Neural progenitor cell (in vitro differentiated cells): ENCODE results near the gene KHNYN. TPM values are rescaled to one million over a fixed set of nuclear protein-coding genes. Genes with fewer than 3 reads are reported as not detected.

Experiments
- DNase-seq: peaks from one replicate; pipeline ENCODE4 v3.0.0-alpha.2; 2016; ENCODE audit warnings: low spot score
- H2AFZ ChIP-seq: fragments of 200-600 bp; sonication (generic); replicated peaks from 2 replicates; pipeline ENCODE4 v1.6.1; 2016; ENCODE audit warnings: antibody characterized with exemption
- H3F3A ChIP-seq: fragments of 200-600 bp; sonication (generic); 2 replicates; pipeline ENCODE4 v1.6.1; 2016; ENCODE audit warnings: antibody characterized with exemption, low read depth
- H3K27ac ChIP-seq: fragments of 200-600 bp; sonication (generic); 2 replicates; pipeline ENCODE4 v1.5.1; 2016; ENCODE audit warnings: mild to moderate bottlenecking
- H3K27me3 ChIP-seq: fragments of 200-600 bp; sonication (generic); 2 replicates; pipeline ENCODE4 v1.6.1; 2016; ENCODE audit warnings: mild to moderate bottlenecking, moderate library complexity
- H3K36me3 ChIP-seq: fragments of 200-600 bp; sonication (generic); 2 replicates; pipeline ENCODE4 v1.5.1; 2016
- H3K4me1 ChIP-seq: fragments of 200-600 bp; sonication (generic); 2 replicates; pipeline ENCODE4 v1.6.1; 2016; ENCODE audit warnings: mixed run types
- H3K4me2 ChIP-seq: fragments of 200-600 bp; sonication (generic); 2 replicates; pipeline ENCODE4 v1.6.1; 2016
- H3K4me3 ChIP-seq: fragments of 200-600 bp; sonication (generic); 2 replicates; pipeline ENCODE4 v1.5.1; 2016
- H3K79me2 ChIP-seq: fragments of 200-600 bp; sonication (generic); 2 replicates; pipeline ENCODE4 v1.6.1; 2016; ENCODE audit warnings: low read depth
- H3K9ac ChIP-seq: fragments of 200-600 bp; sonication (generic); 2 replicates; pipeline ENCODE4 v1.6.1; 2016
- H3K9me3 ChIP-seq: fragments of 200-600 bp; sonication (generic); 2 replicates; pipeline ENCODE4 v1.5.1; 2016; ENCODE audit warnings: low read depth
- H4K20me1 ChIP-seq: fragments of 200-600 bp; sonication (generic); 2 replicates; pipeline ENCODE4 v1.6.1; 2016; ENCODE audit warnings: low read depth
- H3K27ac Mint-ChIP-seq: 3 replicates; pipeline ENCODE4 v1.8.0; 2021; ENCODE audit warnings: mixed read lengths
- H3K27me3 Mint-ChIP-seq: 2 replicates; pipeline ENCODE4 v1.8.0; 2022; ENCODE audit warnings: low read depth, mild to moderate bottlenecking, inconsistent platforms, moderate library complexity, mixed read lengths; ENCODE audit not compliant: insufficient read depth
- H3K36me3 Mint-ChIP-seq: 3 replicates; pipeline ENCODE4 v1.8.0; 2021; ENCODE audit warnings: mixed read lengths
- H3K4me1 Mint-ChIP-seq: 3 replicates; pipeline ENCODE4 v1.8.0; 2021; ENCODE audit warnings: mixed read lengths
- H3K4me3 Mint-ChIP-seq: 3 replicates; pipeline ENCODE4 v1.8.0; 2021; ENCODE audit warnings: mild to moderate bottlenecking, moderate library complexity, mixed read lengths
- H3K9me3 Mint-ChIP-seq: 3 replicates; pipeline ENCODE4 v1.8.0; 2020; ENCODE audit warnings: mixed read lengths
- EZH2 ChIP-seq: fragments of 200-600 bp; sonication (generic); IDR thresholded peaks from 2 replicates; pipeline ENCODE4 v1.6.1; 2017; ENCODE audit warnings: antibody characterized with exemption, mild to moderate bottlenecking, moderate library complexity
- EZH2phosphoT487 ChIP-seq: fragments of 200-600 bp; sonication (generic); IDR thresholded peaks from 2 replicates; pipeline ENCODE4 v1.6.1; 2017; ENCODE audit warnings: antibody characterized with exemption
- total RNA-seq: library from RNA; depleted of rRNA; stranded (reverse); fragments of >200 nt; gene quantifications from 2 replicates; pipeline ENCODE4 v1.2.3, GENCODE V29; 2015; ENCODE audit warnings: low replicate concordance
- TF ChIP-seq, protein P1 (sequence below): fragments of 200-600 bp; sonication (generic); IDR thresholded peaks from 2 replicates; pipeline ENCODE4 v1.5.1; 2017; ENCODE audit warnings: antibody characterized with exemption, mild to moderate bottlenecking

KHNYN gene
- total RNA-seq, 1 donor from 2014 or later, result 20.4 TPM

DNA sequence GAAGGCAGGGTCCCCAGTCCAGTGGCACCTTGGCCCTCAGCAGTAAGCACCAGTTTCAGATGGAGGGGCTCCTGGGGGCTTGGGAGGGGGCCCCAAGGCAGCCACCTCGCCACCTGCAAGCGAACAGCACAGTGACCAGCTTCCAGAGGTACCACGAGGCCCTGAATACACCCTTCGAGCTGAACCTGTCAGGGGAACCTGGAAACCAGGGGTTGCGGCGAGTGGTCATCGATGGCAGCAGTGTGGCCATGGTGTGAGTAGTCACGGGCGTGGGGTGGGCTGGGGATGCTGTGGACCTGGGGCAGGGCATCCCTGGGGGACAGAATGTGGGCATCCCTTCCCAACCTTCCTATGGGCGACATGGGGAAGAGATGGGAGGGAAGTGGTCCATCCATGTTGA lies 19.8 kb upstream of the KHNYN start:
- no peak overlapping the region for H2AFZ ChIP-seq
- Mint-ChIP-seq H3K9me3 (peaks cover 3% of the 10 kb centered on the region), H3K4me1 (peaks cover 3% of the 10 kb centered on the region), H3K27me3 (peaks cover 4% of the 10 kb centered on the region), H3K27ac (no peak overlapping the region), H3K36me3 (peaks cover 6% of the 10 kb centered on the region), H3K4me3 (no peak overlapping the region)
- no peaks in the 10 kb centered on the region for H3K4me1 ChIP-seq
- peaks cover 4% of the 10 kb centered on the region for H4K20me1 ChIP-seq
- H3K4me3 ChIP-seq, result no peak overlapping the region
- H3F3A ChIP-seq, result no peaks in the 10 kb centered on the region
- H3K79me2 ChIP-seq, result peaks cover 6% of the 10 kb centered on the region
- DNase-seq, result no peak
- TF ChIP-seq EZH2 (no peak), EZH2phosphoT487 (no peak)
- TF ChIP-seq, protein P1, sequence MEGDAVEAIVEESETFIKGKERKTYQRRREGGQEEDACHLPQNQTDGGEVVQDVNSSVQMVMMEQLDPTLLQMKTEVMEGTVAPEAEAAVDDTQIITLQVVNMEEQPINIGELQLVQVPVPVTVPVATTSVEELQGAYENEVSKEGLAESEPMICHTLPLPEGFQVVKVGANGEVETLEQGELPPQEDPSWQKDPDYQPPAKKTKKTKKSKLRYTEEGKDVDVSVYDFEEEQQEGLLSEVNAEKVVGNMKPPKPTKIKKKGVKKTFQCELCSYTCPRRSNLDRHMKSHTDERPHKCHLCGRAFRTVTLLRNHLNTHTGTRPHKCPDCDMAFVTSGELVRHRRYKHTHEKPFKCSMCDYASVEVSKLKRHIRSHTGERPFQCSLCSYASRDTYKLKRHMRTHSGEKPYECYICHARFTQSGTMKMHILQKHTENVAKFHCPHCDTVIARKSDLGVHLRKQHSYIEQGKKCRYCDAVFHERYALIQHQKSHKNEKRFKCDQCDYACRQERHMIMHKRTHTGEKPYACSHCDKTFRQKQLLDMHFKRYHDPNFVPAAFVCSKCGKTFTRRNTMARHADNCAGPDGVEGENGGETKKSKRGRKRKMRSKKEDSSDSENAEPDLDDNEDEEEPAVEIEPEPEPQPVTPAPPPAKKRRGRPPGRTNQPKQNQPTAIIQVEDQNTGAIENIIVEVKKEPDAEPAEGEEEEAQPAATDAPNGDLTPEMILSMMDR, result no peak
- H3K36me3 ChIP-seq, result no peaks in the 10 kb centered on the region
- H3K4me2 ChIP-seq, result no peak overlapping the region
- no peak overlapping the region for H3K27ac ChIP-seq
- no peaks in the 10 kb centered on the region for H3K27me3 ChIP-seq
- H3K9ac ChIP-seq, result no peak overlapping the region
- H3K9me3 ChIP-seq, result no peaks in the 10 kb centered on the region

DNA sequence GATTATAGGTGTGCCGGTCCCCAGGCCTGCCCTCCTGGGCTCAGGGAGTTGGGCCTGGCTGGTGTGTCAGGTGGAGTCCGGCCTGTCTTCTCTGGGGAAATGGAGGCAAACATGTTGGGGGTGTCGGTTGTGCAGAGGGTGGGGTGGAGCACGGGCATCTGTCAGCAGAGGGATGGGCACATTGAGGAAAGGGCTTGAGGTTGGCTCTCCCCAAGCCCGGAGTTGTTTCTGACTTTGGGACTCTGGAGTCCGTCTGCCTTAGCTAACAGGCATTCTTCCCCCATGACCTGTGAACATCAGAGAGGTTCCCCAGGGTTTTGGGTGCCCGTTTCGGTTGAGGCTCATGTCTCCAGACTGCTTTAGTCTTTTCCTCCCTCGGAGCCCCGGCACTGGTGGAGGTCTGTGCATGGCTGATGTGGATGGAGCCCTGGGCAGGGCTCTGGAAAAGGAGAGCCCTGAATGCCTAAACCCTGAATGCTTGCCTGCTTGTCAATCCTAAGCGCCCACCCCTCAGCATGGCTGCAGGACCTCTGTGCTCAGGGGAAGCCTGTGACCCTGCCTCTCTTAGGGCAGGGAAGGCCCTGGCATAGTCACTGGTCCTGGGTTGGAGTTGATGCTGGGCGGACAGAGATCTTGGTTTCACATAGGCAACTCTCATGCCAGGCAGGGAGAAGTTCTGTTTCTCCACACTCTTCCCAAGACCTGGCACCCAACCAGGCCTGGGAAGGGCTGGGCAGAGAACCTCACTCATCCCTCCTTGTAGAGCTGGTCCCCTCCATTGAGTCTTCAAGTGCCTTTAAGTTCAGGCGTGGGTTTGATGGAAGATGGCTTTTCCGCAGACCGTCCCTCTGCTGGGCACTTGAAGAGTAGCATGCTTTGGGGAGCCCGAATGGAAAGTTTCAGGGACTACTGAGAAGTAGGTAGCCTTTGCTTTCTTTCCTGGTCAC lies 18.0 kb upstream of the KHNYN start:
- Histone ChIP-seq H4K20me1 (peaks cover 4% of the 10 kb centered on the region), H3K79me2 (no peaks in the 10 kb centered on the region), H3K27me3 (no peaks in the 10 kb centered on the region), H3K4me1 (no peaks in the 10 kb centered on the region), H3K4me2 (no peak overlapping the region), H2AFZ (no peak overlapping the region), H3K9ac (no peak overlapping the region), H3K27ac (no peak overlapping the region), H3K4me3 (no peak overlapping the region), H3F3A (no peaks in the 10 kb centered on the region), H3K36me3 (no peaks in the 10 kb centered on the region), H3K9me3 (no peaks in the 10 kb centered on the region)
- H3K4me1 Mint-ChIP-seq, result peaks cover 3% of the 10 kb centered on the region
- peaks cover 6% of the 10 kb centered on the region for H3K36me3 Mint-ChIP-seq
- H3K27ac Mint-ChIP-seq, result no peak overlapping the region
- no peak overlapping the region for H3K4me3 Mint-ChIP-seq
- H3K27me3 Mint-ChIP-seq, result peaks cover 7% of the 10 kb centered on the region
- no peaks in the 10 kb centered on the region for H3K9me3 Mint-ChIP-seq
- TF ChIP-seq, protein P1, result peak; percentile 68
- TF ChIP-seq EZH2, result no peak
- DNase-seq, result peak; percentile 68

GRCh38 chr14:24414077-24414476 lies 15.7 kb upstream of the KHNYN start:
- H3K4me3 Mint-ChIP-seq, result peak overlapping the region; percentile 18
- Histone ChIP-seq H3K4me1 (no peaks in the 10 kb centered on the region), H3K27me3 (peaks cover 4% of the 10 kb centered on the region), H4K20me1 (peaks cover 8% of the 10 kb centered on the region), H3K79me2 (no peaks in the 10 kb centered on the region), H3K4me2 (no peak overlapping the region), H2AFZ (no peak overlapping the region), H3K36me3 (no peaks in the 10 kb centered on the region), H3F3A (no peaks in the 10 kb centered on the region), H3K27ac (no peak overlapping the region), H3K4me3 (no peak overlapping the region), H3K9me3 (no peaks in the 10 kb centered on the region), H3K9ac (no peak overlapping the region)
- peaks cover 6% of the 10 kb centered on the region for H3K36me3 Mint-ChIP-seq
- DNase-seq, result no peak
- H3K27me3 Mint-ChIP-seq, result peaks cover 8% of the 10 kb centered on the region
- TF ChIP-seq EZH2 (no peak), EZH2phosphoT487 (no peak)
- TF ChIP-seq, protein P1, result no peak
- no peak overlapping the region for H3K27ac Mint-ChIP-seq
- H3K9me3 Mint-ChIP-seq, result no peaks in the 10 kb centered on the region
- H3K4me1 Mint-ChIP-seq, result peaks cover 3% of the 10 kb centered on the region
